ENCODE data around the gene COQ3. TPM values are rescaled to one million over a fixed set of nuclear protein-coding genes. Genes with fewer than 3 reads are reported as not detected.
"Not testable (repeated sequence)": the region's sequence is repeated elsewhere in the genome, so short reads cannot be mapped to it uniquely, and the experiment has no call there.

Gene COQ3
- polyA plus RNA-seq, 3 donors from 2014 or later: 3.2 to 9.9 (median 4.6) TPM

- not testable (repeated sequence) for DNase-seq; H3K27me3 Mint-ChIP-seq (ENCODE audit: low read depth in 3 of 3); H3K4me1 Mint-ChIP-seq; H3K27ac Mint-ChIP-seq; H3K9me3 Mint-ChIP-seq; H3K36me3 Mint-ChIP-seq; H3K4me3 Mint-ChIP-seq
Observed at GRCh38 chr6:99335298-99335697, 58.7 kb downstream of the COQ3 start.

GRCh38 chr6:99334526-99335127 lies 59.4 kb downstream of the COQ3 start:
- DNase-seq: no peak

GRCh38 chr6:99333068-99333467 lies 60.9 kb downstream of the COQ3 start:
- peaks cover 0 to 3% (median 0%) of the 10 kb centered on the region in 6 donors for H3K9me3 Mint-ChIP-seq
- H3K36me3 Mint-ChIP-seq: no peaks in the 10 kb centered on the region
- H3K4me1 Mint-ChIP-seq: no peaks in the 10 kb centered on the region
- no peak for DNase-seq
- no peak overlapping the region for H3K27ac Mint-ChIP-seq
- H3K4me3 Mint-ChIP-seq: no peak overlapping the region
- peaks cover 0 to 4% (median 3%) of the 10 kb centered on the region in 3 donors for H3K27me3 Mint-ChIP-seq (ENCODE audit: low read depth in 3 of 3)

More at GRCh38 chr6:99334526-99335127, 59.4 kb downstream of the COQ3 start:
- no peak overlapping the region for H3K27ac Mint-ChIP-seq
- no peaks in the 10 kb centered on the region for H3K4me1 Mint-ChIP-seq
- no peaks in the 10 kb centered on the region for H3K36me3 Mint-ChIP-seq
- H3K4me3 Mint-ChIP-seq: no peak overlapping the region
- peaks cover 0 to 3% (median 0%) of the 10 kb centered on the region in 6 donors for H3K9me3 Mint-ChIP-seq
- H3K27me3 Mint-ChIP-seq (ENCODE audit: low read depth in 3 of 3): peaks cover 0 to 8% (median 3%) of the 10 kb centered on the region in 3 donors

- Mint-ChIP-seq H3K27ac (no peak overlapping the region), H3K9me3 (peaks cover 0 to 3% (median 0%) of the 10 kb centered on the region in 6 donors)
Observed at GRCh38 chr6:99331531-99331930, 62.5 kb downstream of the COQ3 start.

GRCh38 chr6:99330159-99330558 lies 63.8 kb downstream of the COQ3 start:
- no peak overlapping the region for H3K4me3 Mint-ChIP-seq
- H3K27ac Mint-ChIP-seq: no peak overlapping the region
- no peaks in the 10 kb centered on the region for H3K27me3 Mint-ChIP-seq (ENCODE audit: low read depth in 3 of 3)
- H3K9me3 Mint-ChIP-seq: peaks cover 0 to 3% (median 0%) of the 10 kb centered on the region in 6 donors
- H3K4me1 Mint-ChIP-seq: no peaks in the 10 kb centered on the region
- no peaks in the 10 kb centered on the region for H3K36me3 Mint-ChIP-seq
- DNase-seq: peak; percentile 20 to 38 (median 29)

More at GRCh38 chr6:99331531-99331930, 62.5 kb downstream of the COQ3 start:
- Mint-ChIP-seq H3K4me3 (no peak overlapping the region), H3K4me1 (no peaks in the 10 kb centered on the region), H3K27me3 (ENCODE audit: low read depth in 3 of 3) (peaks cover 0 to 3% (median under 1%) of the 10 kb centered on the region in 3 donors), H3K36me3 (no peaks in the 10 kb centered on the region)
- no peak for DNase-seq

GRCh38 chr6:99324996-99325395 lies 69.0 kb downstream of the COQ3 start:
- H3K27me3 Mint-ChIP-seq (ENCODE audit: low read depth in 3 of 3): peaks cover 0 to 14% (median 5%) of the 10 kb centered on the region in 3 donors
- H3K27ac Mint-ChIP-seq: no peak overlapping the region
- no peaks in the 10 kb centered on the region for H3K4me1 Mint-ChIP-seq
- H3K4me3 Mint-ChIP-seq: no peak overlapping the region
- no peaks in the 10 kb centered on the region for H3K36me3 Mint-ChIP-seq
- no peak for DNase-seq
- no peaks in the 10 kb centered on the region for H3K9me3 Mint-ChIP-seq

Other genes with a start within 250 kb of the COQ3 start
- gene FAXC, start 44.5 kb downstream of the COQ3 start, polyA plus RNA-seq: not detected
- gene PNISR, start 31.1 kb upstream of the COQ3 start, polyA plus RNA-seq: 10 to 100 TPM; 48.7 to 68.3 (median 65.5) TPM
- 1 to 10 TPM; 2.3 to 3.5 (median 3.2) TPM for gene USP45, start 121.2 kb upstream of the COQ3 start, polyA plus RNA-seq
- gene CCNC, start 174.5 kb upstream of the COQ3 start, polyA plus RNA-seq: 10 to 100 TPM; 29.9 to 42.4 (median 34.0) TPM
- gene PRDM13, start 212.6 kb upstream of the COQ3 start, polyA plus RNA-seq: not detected